Stimulated activated naive CD8-positive, alpha-beta T cell treated with anti-CD3 and anti-CD28 coated beads, Interleukin-15, amount 100 ng/mL, for 72 hours (primary cell): Measurements from ENCODE around the gene CLMN.

Source experiments
- ATAC-seq: fragments of 150-1000 bp; cut with Tn5 transposase; 2 replicates; pipeline ENCODE4 v1.10.0; 2021; ENCODE audit warnings: mild to moderate bottlenecking, moderate library complexity
- DNase-seq, 2 donors: peaks; one replicate each; pipeline ENCODE4 v3.0.0; 2021 to 2022
- H3K27ac Mint-ChIP-seq, 2 donors: one replicate each; pipeline ENCODE4 v1.8.0; 2022; ENCODE audit warnings: mild to moderate bottlenecking in 2 of 2, mixed read lengths in 2 of 2, moderate library complexity in 2 of 2
- H3K27me3 Mint-ChIP-seq: one replicate; pipeline ENCODE4 v1.8.0; 2022; ENCODE audit warnings: mixed read lengths
- H3K4me1 Mint-ChIP-seq: one replicate; pipeline ENCODE4 v1.8.0; 2022; ENCODE audit warnings: mild to moderate bottlenecking, mixed read lengths
- H3K4me3 Mint-ChIP-seq, 2 donors: one replicate each; pipeline ENCODE4 v1.8.0; 2022; ENCODE audit warnings: mild to moderate bottlenecking in 2 of 2, mixed read lengths in 2 of 2, moderate library complexity in 1 of 2
- H3K9me3 Mint-ChIP-seq, 2 donors: one replicate each; pipeline ENCODE4 v1.8.0; 2022; ENCODE audit warnings: mixed read lengths in 2 of 2

CLMN gene, protein sequence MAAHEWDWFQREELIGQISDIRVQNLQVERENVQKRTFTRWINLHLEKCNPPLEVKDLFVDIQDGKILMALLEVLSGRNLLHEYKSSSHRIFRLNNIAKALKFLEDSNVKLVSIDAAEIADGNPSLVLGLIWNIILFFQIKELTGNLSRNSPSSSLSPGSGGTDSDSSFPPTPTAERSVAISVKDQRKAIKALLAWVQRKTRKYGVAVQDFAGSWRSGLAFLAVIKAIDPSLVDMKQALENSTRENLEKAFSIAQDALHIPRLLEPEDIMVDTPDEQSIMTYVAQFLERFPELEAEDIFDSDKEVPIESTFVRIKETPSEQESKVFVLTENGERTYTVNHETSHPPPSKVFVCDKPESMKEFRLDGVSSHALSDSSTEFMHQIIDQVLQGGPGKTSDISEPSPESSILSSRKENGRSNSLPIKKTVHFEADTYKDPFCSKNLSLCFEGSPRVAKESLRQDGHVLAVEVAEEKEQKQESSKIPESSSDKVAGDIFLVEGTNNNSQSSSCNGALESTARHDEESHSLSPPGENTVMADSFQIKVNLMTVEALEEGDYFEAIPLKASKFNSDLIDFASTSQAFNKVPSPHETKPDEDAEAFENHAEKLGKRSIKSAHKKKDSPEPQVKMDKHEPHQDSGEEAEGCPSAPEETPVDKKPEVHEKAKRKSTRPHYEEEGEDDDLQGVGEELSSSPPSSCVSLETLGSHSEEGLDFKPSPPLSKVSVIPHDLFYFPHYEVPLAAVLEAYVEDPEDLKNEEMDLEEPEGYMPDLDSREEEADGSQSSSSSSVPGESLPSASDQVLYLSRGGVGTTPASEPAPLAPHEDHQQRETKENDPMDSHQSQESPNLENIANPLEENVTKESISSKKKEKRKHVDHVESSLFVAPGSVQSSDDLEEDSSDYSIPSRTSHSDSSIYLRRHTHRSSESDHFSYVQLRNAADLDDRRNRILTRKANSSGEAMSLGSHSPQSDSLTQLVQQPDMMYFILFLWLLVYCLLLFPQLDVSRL

DNA sequence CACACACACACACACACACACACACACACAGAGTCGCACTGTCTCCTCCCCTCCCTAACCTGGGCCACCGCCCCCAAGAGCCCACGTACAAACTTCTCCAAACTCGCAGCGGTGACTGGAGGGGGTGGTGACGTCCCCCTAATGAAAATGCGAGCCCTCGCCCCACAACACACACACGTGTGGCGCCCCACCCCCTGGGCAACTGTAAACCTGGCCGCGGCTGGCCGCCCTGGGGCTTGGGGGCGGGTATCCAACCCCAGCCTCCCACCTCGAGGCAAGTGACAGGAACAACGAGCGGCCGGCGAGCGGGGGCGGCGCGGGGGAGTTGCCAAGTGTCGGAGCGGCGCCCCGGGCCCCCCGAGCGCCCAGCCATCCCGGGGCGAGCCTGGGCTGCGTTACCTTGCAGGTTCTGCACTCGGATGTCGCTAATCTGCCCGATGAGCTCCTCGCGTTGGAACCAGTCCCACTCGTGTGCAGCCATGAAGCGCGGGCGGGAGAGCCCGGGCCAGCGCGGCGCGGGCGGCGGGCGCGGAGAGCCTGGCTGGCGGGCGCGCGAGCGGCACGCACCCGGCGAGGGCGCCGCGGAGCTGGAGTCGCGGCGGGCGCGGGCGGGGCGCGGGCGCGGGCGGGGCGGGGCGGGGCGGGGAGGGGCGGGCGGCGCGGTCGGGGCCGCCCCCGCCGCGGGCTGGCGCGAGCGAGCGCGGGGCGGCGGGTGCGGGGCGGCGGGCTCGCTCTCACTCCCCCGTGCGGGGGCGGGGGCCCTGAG lies at the start of gene CLMN:
Gene CLMN, minus strand, starts transcription at position 597 of the 766 bp plus-strand sequence. Its CDS starts 116 bp downstream, at position 481.
- Mint-ChIP-seq H3K9me3 (no peaks in the 10 kb centered on the region), H3K27me3 (peaks cover 65% of the 10 kb centered on the region), H3K4me1 (peaks cover 25% of the 10 kb centered on the region), H3K27ac (peak within 1 kb of the TSS in 1 of 2 donors; percentile 5), H3K4me3 (peak within 1 kb of the TSS; percentile 74 to 81)
- DNase-seq (peak; percentile 25 to 26), ATAC-seq (peak; percentile 58)

DNA sequence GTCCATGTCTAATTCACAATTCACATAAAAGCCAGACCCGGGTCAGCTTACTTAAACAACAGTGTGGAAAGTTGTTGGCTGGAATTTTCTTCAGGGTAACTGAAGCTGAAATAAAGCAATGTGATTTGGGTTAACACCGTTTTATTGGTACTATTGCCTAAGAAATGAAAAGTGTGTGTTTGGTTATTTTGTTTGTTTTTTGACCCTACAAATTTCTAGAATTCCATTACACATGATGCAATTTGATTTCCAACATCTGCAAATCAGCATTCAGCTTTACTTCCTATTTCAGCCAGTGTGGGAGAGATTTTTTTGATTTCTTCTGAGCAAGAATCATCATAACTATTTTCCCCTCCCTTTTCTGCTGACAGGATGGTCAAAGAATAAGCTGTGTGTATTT lies 45.7 kb upstream of the CLMN start:
- Mint-ChIP-seq H3K27me3 (peaks cover 75% of the 10 kb centered on the region), H3K4me1 (peaks cover 5% of the 10 kb centered on the region), H3K9me3 (no peaks in the 10 kb centered on the region), H3K27ac (no peak overlapping the region), H3K4me3 (no peak overlapping the region)
- no peak for ATAC-seq
- no peak for DNase-seq

DNA sequence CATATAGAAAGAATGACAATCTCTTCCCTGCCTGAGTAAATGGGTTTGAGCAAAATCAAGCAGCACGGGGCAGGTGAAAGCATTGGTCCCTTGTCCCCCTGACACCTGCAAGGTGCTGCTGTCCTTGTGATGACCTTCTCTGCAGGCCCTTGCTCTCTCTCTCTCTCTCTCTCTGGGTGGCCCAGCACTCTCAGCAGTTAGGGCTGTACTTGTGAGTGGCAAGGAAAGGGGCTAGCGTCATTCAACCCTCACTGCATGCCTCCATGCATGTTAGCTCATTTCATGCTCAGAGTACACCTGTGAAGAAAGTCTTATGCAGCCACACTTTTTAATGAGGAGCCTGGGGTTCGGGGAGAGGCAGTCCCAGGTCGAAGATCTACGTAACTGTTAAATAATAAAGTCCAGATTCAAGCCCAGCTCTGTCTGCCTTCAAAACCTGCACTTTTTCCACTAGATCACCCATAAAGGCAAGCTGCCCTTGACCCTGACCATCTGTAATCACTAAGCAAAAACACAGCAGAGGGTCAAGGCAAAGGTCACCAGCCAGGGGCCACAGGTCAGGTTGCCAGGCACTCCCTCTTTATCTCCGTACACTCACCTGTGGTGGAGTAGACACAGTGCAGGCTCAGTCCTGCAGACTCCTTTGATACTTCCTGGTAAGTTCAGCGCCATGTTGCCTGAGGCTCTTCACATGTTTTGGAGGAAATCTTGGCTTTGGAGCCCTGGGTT lies 44.9 kb upstream of the CLMN start:
- Mint-ChIP-seq H3K4me1 (peaks cover 5% of the 10 kb centered on the region), H3K4me3 (no peak overlapping the region), H3K9me3 (no peaks in the 10 kb centered on the region), H3K27me3 (peaks cover 79% of the 10 kb centered on the region), H3K27ac (no peak overlapping the region)
- ATAC-seq (no peak), DNase-seq (no peak)

DNA sequence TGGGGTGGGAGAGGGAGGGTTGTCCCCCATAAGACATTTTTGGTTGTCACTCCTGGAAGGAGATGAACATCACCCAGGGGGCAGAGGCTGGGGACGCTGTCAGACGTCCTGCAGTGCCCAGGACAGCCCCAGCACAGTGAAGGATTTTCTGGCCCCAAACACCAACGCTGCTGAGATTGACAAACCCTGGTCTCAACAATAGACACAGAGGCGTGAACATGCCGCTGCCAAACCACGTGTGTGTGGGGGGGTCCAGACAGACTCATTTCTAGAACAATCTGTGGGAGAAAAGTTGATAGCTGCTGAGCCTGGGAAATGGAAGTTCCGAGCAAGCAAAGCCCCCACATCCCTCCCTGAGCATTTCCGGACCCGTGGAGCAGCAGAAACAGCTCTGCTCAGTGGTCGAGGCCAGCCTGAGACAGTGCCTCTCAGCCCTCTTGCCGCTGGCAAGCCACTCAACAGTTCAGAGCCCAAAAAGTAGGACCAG lies 43.8 kb upstream of the CLMN start:
- no peak for DNase-seq
- Mint-ChIP-seq H3K4me1 (peaks cover 5% of the 10 kb centered on the region), H3K27ac (no peak overlapping the region), H3K4me3 (no peak overlapping the region), H3K27me3 (peaks cover 80% of the 10 kb centered on the region), H3K9me3 (no peaks in the 10 kb centered on the region)
- peak; percentile 26 for ATAC-seq

DNA sequence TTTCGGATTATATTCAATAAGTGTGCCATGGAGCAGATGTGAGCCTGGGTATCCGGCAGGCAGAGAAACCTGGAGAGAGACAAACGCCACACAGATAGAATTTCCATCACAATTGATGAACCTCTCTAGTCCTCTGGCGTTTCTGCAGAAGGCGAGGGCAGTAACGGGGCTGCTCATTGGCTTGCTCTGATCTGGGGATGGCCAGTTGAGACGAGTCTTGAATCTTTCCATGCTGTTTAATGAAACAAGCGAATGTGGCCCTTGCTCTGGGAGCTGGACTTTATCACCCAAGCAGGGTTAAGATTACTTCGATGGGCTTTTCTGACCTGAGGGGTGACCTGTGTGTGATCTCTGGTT lies 42.4 kb upstream of the CLMN start:
- ATAC-seq (no peak), DNase-seq (no peak)
- H3K27ac Mint-ChIP-seq, result no peak overlapping the region
- no peak overlapping the region for H3K4me3 Mint-ChIP-seq
- peaks cover 5% of the 10 kb centered on the region for H3K4me1 Mint-ChIP-seq
- peaks cover 80% of the 10 kb centered on the region for H3K27me3 Mint-ChIP-seq
- no peaks in the 10 kb centered on the region for H3K9me3 Mint-ChIP-seq

DNA sequence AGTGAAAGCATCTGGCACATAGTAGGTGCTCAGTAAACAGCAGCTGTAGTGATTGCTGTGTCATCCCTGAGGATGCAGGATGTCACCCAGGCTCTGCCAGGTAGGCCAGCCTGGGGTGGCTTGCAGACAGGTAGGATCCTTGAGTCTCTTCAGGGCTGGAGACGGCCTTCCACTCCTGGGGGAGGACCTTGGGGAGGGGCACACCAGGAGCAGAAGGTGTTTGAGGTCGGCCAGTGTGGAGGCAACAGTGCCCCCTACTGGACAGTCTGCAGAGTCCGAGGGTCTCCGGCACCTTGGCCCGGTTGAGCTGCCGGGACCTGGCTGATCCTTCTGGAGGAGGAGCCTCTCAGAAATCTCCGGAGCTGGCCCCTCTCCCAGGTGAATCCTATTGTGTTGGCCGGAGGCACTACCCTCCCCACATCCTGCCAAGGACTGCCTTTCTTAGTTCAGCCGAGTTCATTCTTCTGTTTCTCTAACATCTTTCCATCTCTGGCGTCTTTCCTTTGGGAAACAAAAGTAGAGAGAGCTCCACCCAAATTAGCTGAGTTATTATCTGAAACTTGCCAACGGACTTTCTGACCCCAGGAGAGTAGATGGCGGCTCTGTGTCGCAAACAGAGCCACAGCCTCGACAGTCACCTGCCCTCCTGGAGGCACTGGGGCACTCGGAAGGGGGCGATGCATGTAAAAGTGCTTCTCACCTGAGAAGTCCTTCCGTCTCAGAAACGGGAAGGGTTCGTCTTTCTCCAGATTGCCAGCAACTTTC lies 41.8 kb upstream of the CLMN start:
- Mint-ChIP-seq H3K9me3 (no peaks in the 10 kb centered on the region), H3K4me3 (no peak overlapping the region), H3K27me3 (peaks cover 76% of the 10 kb centered on the region), H3K4me1 (peaks cover 5% of the 10 kb centered on the region), H3K27ac (no peak overlapping the region)
- ATAC-seq (peak; percentile 71), DNase-seq (peak; percentile 23 to 44)

DNA sequence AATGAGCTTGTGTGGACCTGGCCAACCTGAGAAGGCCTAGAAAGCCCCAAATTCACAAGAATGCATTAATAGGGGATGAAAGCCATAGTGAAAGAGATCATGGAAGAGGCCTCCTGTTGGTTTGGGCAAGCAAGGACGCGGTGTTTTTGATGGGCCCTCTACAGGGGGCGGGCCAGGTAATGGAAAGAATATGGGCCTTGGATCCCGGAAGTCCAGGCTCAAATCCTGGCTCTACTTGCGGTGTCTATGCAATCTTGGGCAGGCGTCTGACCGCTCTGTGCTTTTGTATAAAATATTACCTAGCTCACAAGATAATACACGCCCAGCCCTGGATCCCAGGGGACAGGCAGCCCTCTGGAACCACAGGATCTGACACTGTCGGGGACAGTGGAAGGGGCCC lies 41.1 kb upstream of the CLMN start:
- Mint-ChIP-seq H3K27ac (no peak overlapping the region), H3K4me1 (peaks cover 5% of the 10 kb centered on the region), H3K27me3 (peaks cover 69% of the 10 kb centered on the region), H3K9me3 (no peaks in the 10 kb centered on the region), H3K4me3 (no peak overlapping the region)
- no peak for ATAC-seq
- no peak for DNase-seq

DNA sequence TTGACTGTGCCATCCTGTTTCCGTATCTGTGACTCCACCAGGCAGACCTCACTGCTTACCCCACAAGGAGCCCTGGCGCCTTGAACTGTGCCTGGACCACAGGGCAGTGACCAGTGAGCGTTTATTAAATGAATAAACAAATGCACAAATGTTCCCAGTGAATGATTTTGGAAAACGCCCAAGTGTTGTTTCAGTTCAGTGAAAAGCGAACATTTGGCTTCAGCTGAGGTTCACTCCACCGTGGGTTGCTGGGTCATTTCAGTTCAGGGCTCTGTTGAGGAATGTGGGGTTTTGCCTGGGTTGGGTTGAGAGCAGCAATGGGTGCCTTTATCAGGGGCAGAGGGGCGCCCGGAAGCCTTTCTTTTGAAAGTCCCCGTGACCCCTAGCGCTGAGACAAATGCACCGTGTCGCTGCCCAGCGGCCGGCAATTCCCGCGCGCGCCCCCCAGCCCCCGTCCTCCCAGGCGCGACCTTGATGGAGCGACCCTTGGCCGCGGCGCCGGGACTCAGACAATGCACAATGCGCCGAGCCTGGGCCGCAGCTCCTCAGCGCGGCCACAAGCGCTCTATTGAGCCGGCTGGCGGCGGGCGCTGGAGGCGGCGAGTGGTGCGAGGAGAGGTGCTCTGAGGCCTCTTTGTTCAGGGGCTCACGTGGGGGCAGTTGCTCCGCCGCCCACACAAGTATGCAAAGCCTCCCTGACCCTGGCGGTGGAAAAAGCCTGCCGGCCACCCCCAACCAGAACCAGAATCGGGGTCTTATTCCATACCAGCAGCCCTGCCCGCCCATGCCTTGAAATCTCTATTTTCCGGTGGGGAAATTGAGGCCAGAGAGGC lies 40.5 kb upstream of the CLMN start:
- H3K9me3 Mint-ChIP-seq, result peaks cover 0 to 4% of the 10 kb centered on the region in 2 donors
- H3K27me3 Mint-ChIP-seq, result peaks cover 65% of the 10 kb centered on the region
- H3K4me3 Mint-ChIP-seq, result no peak overlapping the region
- no peak for ATAC-seq
- H3K27ac Mint-ChIP-seq, result no peak overlapping the region
- H3K4me1 Mint-ChIP-seq, result peaks cover 5% of the 10 kb centered on the region
- DNase-seq, result no peak

DNA sequence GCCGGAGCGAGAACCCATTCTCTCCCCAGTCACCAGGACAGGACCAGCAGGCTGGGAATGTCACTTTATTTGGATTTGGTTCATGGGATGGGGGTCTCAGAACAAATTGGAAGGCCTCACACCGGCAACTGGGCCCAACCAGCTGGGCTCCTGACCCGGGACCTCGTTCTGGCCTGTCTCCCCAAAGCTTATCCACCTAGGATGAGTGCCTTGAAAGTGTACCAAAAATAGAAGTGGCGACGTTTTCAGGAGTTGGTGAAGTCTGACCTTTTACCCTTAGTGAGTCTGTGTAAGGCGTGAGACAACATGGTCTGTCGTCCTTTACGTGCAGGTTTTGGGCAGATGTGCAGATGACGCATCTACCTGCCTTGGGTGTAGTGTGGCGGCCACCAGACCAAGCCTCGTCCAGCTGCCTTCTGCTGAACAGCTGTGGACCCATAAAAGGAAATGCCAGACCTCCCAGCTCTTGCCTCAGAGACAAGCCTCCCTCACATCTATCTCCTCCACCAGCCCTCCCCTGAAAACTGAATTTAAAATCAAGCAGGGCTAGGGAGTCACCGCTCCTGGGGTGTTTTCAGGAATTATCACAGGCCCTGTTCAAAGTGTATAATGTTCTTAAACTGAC lies 36.6 kb upstream of the CLMN start:
- peaks cover 40% of the 10 kb centered on the region for H3K27me3 Mint-ChIP-seq
- DNase-seq, result no peak
- H3K4me3 Mint-ChIP-seq, result no peak overlapping the region
- peaks cover under 1% of the 10 kb centered on the region for H3K4me1 Mint-ChIP-seq
- no peak for ATAC-seq
- peaks cover 9 to 15% of the 10 kb centered on the region in 2 donors for H3K9me3 Mint-ChIP-seq
- no peak overlapping the region for H3K27ac Mint-ChIP-seq

DNA sequence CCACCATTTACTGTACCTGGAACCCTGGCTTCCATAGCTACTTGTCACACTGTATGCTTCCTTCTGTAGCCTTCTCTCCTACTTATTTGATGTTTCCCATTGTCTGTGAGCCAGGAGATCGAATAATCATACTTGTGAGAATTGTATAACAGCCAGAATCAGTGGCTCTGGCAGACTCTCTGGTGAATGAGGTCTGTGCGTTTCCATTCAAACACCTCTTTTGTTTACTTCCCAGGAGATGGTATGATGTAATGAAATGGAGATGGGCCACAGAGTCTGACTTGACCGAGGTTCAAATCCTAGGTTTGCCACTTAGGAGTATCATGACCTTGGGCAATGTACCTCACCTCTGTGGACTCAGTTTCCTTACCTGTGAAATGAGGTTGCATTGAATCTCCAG lies 35.7 kb upstream of the CLMN start:
- DNase-seq (no peak), ATAC-seq (no peak)
- Mint-ChIP-seq H3K4me3 (no peak overlapping the region), H3K27ac (peak overlapping the region in 1 of 2 donors; percentile 16), H3K9me3 (peaks cover 9 to 15% of the 10 kb centered on the region in 2 donors), H3K27me3 (peaks cover 34% of the 10 kb centered on the region), H3K4me1 (no peaks in the 10 kb centered on the region)

DNA sequence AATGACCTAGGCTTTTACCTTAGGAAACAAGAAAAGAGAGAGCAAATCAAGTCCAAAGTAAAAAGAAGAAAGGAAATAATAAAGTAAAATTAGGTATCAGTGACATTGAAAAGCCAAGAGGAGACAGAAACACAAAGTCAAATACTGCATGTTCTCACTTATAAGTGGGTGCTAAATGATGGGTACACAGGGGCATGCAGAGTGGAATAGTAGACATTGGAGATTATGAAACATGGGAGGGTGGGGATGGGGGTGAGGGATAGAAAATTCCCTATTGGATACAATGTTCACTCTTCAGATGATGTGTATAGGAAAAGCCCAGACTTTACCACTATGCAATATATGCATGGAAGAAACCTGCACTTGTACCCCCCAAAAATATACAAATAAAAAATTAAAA lies 35.1 kb upstream of the CLMN start:
- no peak overlapping the region for H3K4me3 Mint-ChIP-seq
- H3K27me3 Mint-ChIP-seq, result peaks cover 28% of the 10 kb centered on the region
- H3K9me3 Mint-ChIP-seq, result peaks cover 9 to 15% of the 10 kb centered on the region in 2 donors
- H3K4me1 Mint-ChIP-seq, result no peaks in the 10 kb centered on the region
- no peak for ATAC-seq
- no peak for DNase-seq
- H3K27ac Mint-ChIP-seq, result no peak overlapping the region

DNA sequence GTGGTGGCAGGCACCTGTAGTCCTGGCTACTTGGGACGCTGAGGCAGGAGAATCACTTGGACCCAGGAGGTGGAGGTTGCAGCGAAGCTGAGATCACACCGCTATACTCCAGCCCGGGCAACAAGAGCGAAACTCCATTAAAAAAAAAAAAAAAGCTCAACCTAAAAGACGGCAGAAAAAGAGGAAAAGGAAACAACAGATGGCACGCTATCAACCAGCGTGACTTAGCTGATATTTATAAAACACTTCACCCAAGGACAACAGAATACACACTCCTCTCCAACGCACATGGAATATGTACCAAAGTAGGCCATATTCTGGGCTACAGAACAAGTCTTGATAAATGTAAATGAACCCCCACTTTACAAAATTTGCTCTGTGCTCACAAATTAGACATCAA lies 34.0 kb upstream of the CLMN start:
- Mint-ChIP-seq H3K4me1 (no peaks in the 10 kb centered on the region), H3K27me3 (peaks cover 16% of the 10 kb centered on the region), H3K9me3 (peaks cover 9 to 15% of the 10 kb centered on the region in 2 donors), H3K27ac (no peak overlapping the region), H3K4me3 (no peak overlapping the region)
- no peak for DNase-seq
- ATAC-seq, result no peak

DNA sequence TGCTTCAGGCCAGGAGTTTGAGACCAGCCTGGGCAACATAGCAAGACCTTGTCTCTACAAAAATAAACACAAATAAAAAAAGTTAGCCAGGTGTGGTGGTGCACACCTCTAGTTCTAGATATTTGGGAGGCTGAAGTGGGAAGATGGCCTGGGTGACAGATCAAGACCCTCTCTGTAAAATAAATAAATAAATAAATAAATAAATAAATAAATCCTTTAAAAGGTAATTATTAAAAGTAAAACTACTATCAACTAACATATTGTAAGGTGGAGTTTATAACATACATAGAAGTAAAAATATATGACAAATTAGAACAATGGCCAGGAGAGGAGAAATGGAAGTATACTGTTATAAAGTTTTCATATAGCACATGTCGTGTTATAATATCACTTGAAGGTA lies 33.3 kb upstream of the CLMN start:
- peaks cover 19% of the 10 kb centered on the region for H3K27me3 Mint-ChIP-seq
- DNase-seq (no peak), ATAC-seq (no peak)
- H3K4me3 Mint-ChIP-seq, result no peak overlapping the region
- H3K4me1 Mint-ChIP-seq, result no peaks in the 10 kb centered on the region
- H3K9me3 Mint-ChIP-seq, result peaks cover 9 to 15% of the 10 kb centered on the region in 2 donors
- no peak overlapping the region for H3K27ac Mint-ChIP-seq
